Fibroblast of villous mesenchyme (primary cell): Measurements from ENCODE around the gene SHROOM3. TPM values are rescaled to one million over a fixed set of nuclear protein-coding genes. Genes with fewer than 3 reads are reported as not detected.

Experiments
- DNase-seq: peaks from one replicate; pipeline ENCODE4 v3.0.0-alpha.2; 2010; ENCODE audit warnings: low read depth
- H3K4me3 ChIP-seq: 2 replicates; pipeline ENCODE4 v1.5.1; 2011; ENCODE audit warnings: low read depth, mild to moderate bottlenecking, low read length
- CTCF ChIP-seq: IDR thresholded peaks from 2 replicates; pipeline ENCODE4 v1.5.1; 2012; ENCODE audit warnings: low read depth, mild to moderate bottlenecking, low read length; ENCODE audit not compliant: insufficient read depth
- total RNA-seq: library from RNA; depleted of rRNA; stranded (reverse); fragments of >200 nt; gene quantifications from 2 replicates; pipeline ENCODE4 v1.2.3, GENCODE V29; 2012

SHROOM3 gene
- total RNA-seq, 1 donor = 27.6 TPM

- TF ChIP-seq CTCF = no peak
- no peak overlapping the region for H3K4me3 ChIP-seq
- no peak for DNase-seq
Measured at GRCh38 chr4:76569706-76570105, 134.7 kb downstream of the SHROOM3 start.

- H3K4me3 ChIP-seq = no peak overlapping the region
- no peak for TF ChIP-seq CTCF
- DNase-seq = peak; percentile 72
Measured at GRCh38 chr4:76570141-76570973, 135.3 kb downstream of the SHROOM3 start.

GRCh38 chr4:76571274-76571673, 136.2 kb downstream of the SHROOM3 start:
- TF ChIP-seq CTCF = no peak
- no peak overlapping the region for H3K4me3 ChIP-seq
- DNase-seq = peak; percentile 63

- DNase-seq = no peak
- no peak for TF ChIP-seq CTCF
Measured at GRCh38 chr4:76572224-76572623, 137.2 kb downstream of the SHROOM3 start.

GRCh38 chr4:76576824-76577223, 141.8 kb downstream of the SHROOM3 start:
- no peak for TF ChIP-seq CTCF
- DNase-seq = no peak
- no peak overlapping the region for H3K4me3 ChIP-seq

More at GRCh38 chr4:76572224-76572623, 137.2 kb downstream of the SHROOM3 start:
- no peak overlapping the region for H3K4me3 ChIP-seq

GRCh38 chr4:76578002-76578560, 143.1 kb downstream of the SHROOM3 start:
- no peak overlapping the region for H3K4me3 ChIP-seq
- no peak for DNase-seq
- no peak for TF ChIP-seq CTCF
